Astrocyte (in vitro differentiated cells and primary cell): ENCODE measurements around the gene LPO.
A peak's percentile ranks its signal among the peaks of the same experiment; 100 is the strongest.

ENCODE experiments used
- EZH2 ChIP-seq: IDR thresholded peaks from 2 replicates; pipeline ENCODE4 v1.6.1; 2012; ENCODE audit warnings: mild to moderate bottlenecking, low read length, inconsistent platforms; ENCODE audit not compliant: insufficient read depth
- TF ChIP-seq, protein P1 (sequence below): IDR thresholded peaks from 2 replicates; pipeline ENCODE4 v1.5.1; 2011; ENCODE audit warnings: low read depth, mild to moderate bottlenecking, inconsistent platforms, low read length, moderate library complexity; ENCODE audit not compliant: insufficient read depth

DNA sequence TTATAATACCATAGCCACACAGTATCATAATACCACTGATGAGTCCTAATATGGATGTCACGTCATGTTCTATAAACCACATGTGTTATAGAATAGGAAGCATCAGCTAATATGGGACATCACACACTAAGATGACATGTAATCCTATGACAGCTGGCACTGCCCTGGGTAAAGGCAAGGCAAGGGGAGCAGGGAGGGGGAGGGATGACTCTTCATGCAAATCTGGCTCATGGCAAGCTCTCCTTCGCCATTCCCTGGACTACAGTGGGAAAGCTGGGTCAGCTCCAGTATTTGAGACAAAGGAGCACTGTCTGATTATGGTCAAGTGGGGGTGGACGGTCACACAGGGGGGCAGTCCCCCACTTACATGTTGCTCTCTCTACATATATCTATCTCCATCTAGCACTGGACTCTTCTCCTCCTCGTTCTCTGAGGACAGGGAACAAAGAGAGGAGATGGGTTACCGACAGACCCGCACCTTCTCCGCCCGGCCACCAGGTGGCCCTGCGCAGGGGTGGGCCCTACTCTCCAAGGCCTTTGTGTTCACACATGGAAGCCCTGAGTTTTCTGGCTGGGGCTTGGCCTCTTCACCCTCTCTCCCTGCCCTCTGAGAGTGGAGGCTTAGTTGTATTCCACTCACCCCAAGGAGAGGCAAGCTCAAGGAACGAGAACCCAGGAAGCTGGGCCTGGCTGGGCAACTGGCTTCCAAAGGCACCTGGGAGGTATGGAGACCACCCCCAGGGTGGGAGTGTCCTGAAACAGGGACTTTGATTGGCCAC, 65.8 kb downstream of the LPO start:
- TF ChIP-seq, protein P1, sequence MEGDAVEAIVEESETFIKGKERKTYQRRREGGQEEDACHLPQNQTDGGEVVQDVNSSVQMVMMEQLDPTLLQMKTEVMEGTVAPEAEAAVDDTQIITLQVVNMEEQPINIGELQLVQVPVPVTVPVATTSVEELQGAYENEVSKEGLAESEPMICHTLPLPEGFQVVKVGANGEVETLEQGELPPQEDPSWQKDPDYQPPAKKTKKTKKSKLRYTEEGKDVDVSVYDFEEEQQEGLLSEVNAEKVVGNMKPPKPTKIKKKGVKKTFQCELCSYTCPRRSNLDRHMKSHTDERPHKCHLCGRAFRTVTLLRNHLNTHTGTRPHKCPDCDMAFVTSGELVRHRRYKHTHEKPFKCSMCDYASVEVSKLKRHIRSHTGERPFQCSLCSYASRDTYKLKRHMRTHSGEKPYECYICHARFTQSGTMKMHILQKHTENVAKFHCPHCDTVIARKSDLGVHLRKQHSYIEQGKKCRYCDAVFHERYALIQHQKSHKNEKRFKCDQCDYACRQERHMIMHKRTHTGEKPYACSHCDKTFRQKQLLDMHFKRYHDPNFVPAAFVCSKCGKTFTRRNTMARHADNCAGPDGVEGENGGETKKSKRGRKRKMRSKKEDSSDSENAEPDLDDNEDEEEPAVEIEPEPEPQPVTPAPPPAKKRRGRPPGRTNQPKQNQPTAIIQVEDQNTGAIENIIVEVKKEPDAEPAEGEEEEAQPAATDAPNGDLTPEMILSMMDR, result peak; percentile 58
- TF ChIP-seq EZH2, result no peak
